ENCODE measurements around the gene R3HCC1L. TPM values are rescaled to one million over a fixed set of nuclear protein-coding genes. Genes with fewer than 3 reads are reported as not detected.
"Not testable (repeated sequence)": the region's sequence is repeated elsewhere in the genome, so short reads cannot be mapped to it uniquely, and the experiment has no call there.

R3HCC1L gene
- total RNA-seq, 1 donor from 2014 or later, result 12.3 TPM

DNA sequence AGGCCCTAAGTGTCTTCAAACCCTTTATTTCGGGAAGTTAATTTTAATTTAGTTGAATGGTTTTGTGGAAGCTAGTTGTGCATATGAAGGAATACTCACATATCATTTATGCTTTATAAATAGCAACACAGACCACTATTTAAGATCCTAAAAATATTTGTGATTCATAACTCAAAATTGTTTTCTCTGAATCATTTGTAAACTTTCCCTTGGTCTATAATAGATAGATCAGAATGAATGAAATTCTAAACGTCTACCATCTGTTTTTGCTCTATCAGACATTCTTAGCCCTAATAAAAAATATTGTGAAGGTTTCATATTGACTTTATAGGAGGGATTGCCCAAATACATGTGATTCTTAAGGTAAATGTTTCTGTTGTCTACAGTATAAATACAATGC is 90.1 kb downstream of the R3HCC1L start:
- Histone ChIP-seq H3K27me3 (no peaks in the 10 kb centered on the region), H3K4me1 (peaks cover 25% of the 10 kb centered on the region), H3K36me3 (no peaks in the 10 kb centered on the region), H3K4me3 (no peak overlapping the region), H3K9me3 (peaks cover 4% of the 10 kb centered on the region), H3K27ac (no peak overlapping the region)
- intact Hi-C loops (cut with DNase I), result no loop called here
- TF ChIP-seq POLR2AphosphoS5 (IDR thresholded peaks at IDR 0.05; ENCODE audit: insufficient read depth in 1 of 2, low read depth in 1 of 2) (no peak), CTCF (IDR thresholded peaks at IDR 0.05) (no peak), POLR2A (IDR thresholded peaks at IDR 0.05) (no peak)
- no peak for DNase-seq (ENCODE audit: extremely low spot score in 2 of 2)

DNA sequence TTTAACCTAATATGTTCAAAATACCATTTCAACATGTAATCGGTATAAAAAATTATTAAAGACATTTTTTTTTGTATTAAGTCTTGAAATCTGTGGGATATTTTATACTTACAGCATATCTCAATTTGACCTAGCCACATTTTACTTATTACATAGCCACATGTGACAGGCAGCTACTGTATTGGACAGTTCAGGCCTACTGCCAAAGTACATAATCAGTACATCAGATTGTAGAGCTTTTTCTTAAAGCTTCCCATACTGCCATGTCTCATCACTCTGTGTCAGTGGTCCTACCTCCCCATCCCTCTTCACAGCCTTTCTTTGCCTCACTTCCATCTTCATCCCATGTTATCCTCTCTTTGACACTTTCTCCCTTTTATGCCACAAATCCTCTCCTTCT is 90.5 kb downstream of the R3HCC1L start:
- DNase-seq (ENCODE audit: extremely low spot score in 2 of 2), result no peak

DNA sequence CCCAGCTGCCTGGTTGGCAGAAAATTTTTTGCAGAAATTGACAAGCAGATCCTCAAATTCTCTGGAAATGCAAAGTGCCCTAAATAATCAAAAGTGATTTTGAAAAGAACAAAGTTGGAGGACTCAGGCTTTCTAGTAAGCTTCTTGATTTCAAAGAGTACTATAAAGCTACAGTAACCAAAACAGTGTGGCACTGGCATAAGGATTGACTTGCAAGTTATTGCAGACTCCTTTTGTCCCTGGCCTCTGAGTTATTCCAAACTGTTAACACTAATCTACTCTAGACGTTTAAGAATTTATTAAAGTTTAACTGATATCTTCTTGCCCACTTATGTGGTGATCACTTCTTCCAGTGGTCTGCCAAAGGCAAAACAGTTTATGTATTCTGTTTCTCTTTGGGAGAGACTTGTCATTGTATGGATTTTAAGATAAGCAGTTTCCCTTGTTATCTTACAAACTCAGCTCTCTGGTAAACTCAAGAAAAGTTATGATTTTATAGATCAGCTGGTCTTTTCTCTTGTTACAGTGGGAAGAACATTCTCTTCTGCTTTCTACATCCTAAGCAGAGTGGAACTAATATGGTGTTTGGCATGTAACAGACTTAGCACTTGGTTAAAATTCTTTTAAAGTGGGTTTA is 92.2 kb downstream of the R3HCC1L start:
- Histone ChIP-seq H3K4me1 (peaks cover 25% of the 10 kb centered on the region), H3K27ac (no peak overlapping the region), H3K4me3 (no peak overlapping the region), H3K27me3 (no peaks in the 10 kb centered on the region), H3K36me3 (no peaks in the 10 kb centered on the region), H3K9me3 (no peaks in the 10 kb centered on the region)
- intact Hi-C loops (cut with DNase I), result no loop called here
- no peak for TF ChIP-seq CTCF (IDR thresholded peaks at IDR 0.05)
- no peak for TF ChIP-seq POLR2AphosphoS5 (IDR thresholded peaks at IDR 0.05; ENCODE audit: insufficient read depth in 1 of 2, low read depth in 1 of 2)
- TF ChIP-seq POLR2A (IDR thresholded peaks at IDR 0.05), result no peak
- no peak for DNase-seq (ENCODE audit: extremely low spot score in 2 of 2)

More for the DNA sequence above, 90.5 kb downstream of the R3HCC1L start:
- intact Hi-C loops (cut with DNase I), result no loop called here
- H3K9me3 ChIP-seq, result no peaks in the 10 kb centered on the region
- no peaks in the 10 kb centered on the region for H3K36me3 ChIP-seq
- H3K4me3 ChIP-seq, result no peak overlapping the region
- H3K4me1 ChIP-seq, result peaks cover 25% of the 10 kb centered on the region
- no peak overlapping the region for H3K27ac ChIP-seq
- TF ChIP-seq POLR2AphosphoS5 (IDR thresholded peaks at IDR 0.05; ENCODE audit: insufficient read depth in 1 of 2, low read depth in 1 of 2), result no peak
- no peak for TF ChIP-seq POLR2A (IDR thresholded peaks at IDR 0.05)
- TF ChIP-seq CTCF (IDR thresholded peaks at IDR 0.05), result no peak
- H3K27me3 ChIP-seq, result no peaks in the 10 kb centered on the region

DNA sequence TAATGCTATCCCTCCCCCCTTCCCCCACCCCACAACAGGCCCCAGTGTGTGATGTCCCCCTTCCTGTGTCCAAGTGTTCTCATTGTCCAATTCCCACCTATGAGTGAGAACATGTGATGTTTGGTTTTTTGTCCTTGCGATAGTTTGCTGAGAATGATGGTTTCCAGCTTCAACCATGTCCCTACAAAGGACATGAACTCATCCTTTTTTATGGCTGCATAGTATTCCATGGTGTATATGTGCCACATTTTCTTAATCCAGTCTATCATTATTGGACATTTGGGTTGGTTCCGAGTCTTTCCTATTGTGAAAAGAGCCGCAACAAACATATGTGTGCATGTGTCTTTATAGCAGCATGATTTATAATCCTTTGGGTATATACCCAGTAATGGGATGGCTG is 93.3 kb downstream of the R3HCC1L start:
- H3K4me3 ChIP-seq; intact Hi-C loops (cut with DNase I); H3K9me3 ChIP-seq; H3K27ac ChIP-seq; H3K36me3 ChIP-seq; H3K27me3 ChIP-seq; DNase-seq (ENCODE audit: extremely low spot score in 2 of 2): not testable (repeated sequence)
- peaks cover 25% of the 10 kb centered on the region for H3K4me1 ChIP-seq

GRCh38 chr10:98228266-98228665 is 93.8 kb downstream of the R3HCC1L start:
- H3K4me3 ChIP-seq; H3K9me3 ChIP-seq; H3K36me3 ChIP-seq; DNase-seq (ENCODE audit: extremely low spot score in 2 of 2); H3K27me3 ChIP-seq; intact Hi-C loops (cut with DNase I); H3K27ac ChIP-seq: not testable (repeated sequence)
- peaks cover 25% of the 10 kb centered on the region for H3K4me1 ChIP-seq

GRCh38 chr10:98231417-98231816 is 97.0 kb downstream of the R3HCC1L start:
- no peak for DNase-seq (ENCODE audit: extremely low spot score in 2 of 2)
- Histone ChIP-seq H3K4me3 (no peak overlapping the region), H3K4me1 (no peaks in the 10 kb centered on the region), H3K27ac (no peak overlapping the region), H3K27me3 (no peaks in the 10 kb centered on the region), H3K36me3 (peaks cover 0 to 17% of the 10 kb centered on the region in 2 donors), H3K9me3 (no peaks in the 10 kb centered on the region)
- TF ChIP-seq CTCF (IDR thresholded peaks at IDR 0.05) (no peak), POLR2AphosphoS5 (IDR thresholded peaks at IDR 0.05; ENCODE audit: insufficient read depth in 1 of 2, low read depth in 1 of 2) (no peak), POLR2A (IDR thresholded peaks at IDR 0.05) (no peak)
- intact Hi-C loops (cut with DNase I), result no loop called here
